Nephron progenitor cell (in vitro differentiated cells): Measurements from ENCODE around the gene PACS1.

ENCODE experiments used
- DNase-seq: peaks from one replicate; pipeline ENCODE4 v3.0.0; 2021
- H3K27ac Mint-ChIP-seq: 2 replicates; pipeline ENCODE4 v1.8.0; 2021; ENCODE audit warnings: mild to moderate bottlenecking, moderate library complexity, mixed read lengths
- H3K27me3 Mint-ChIP-seq: 2 replicates; pipeline ENCODE4 v1.8.0; 2021; ENCODE audit warnings: mild to moderate bottlenecking, low read depth, mixed read lengths; ENCODE audit not compliant: poor library complexity
- H3K36me3 Mint-ChIP-seq: 2 replicates; pipeline ENCODE4 v1.8.0; 2021; ENCODE audit warnings: low read depth, mixed read lengths
- H3K4me1 Mint-ChIP-seq: 2 replicates; pipeline ENCODE4 v1.8.0; 2021; ENCODE audit warnings: mixed read lengths
- H3K4me3 Mint-ChIP-seq: 2 replicates; pipeline ENCODE4 v1.8.0; 2021; ENCODE audit warnings: mild to moderate bottlenecking, moderate library complexity, mixed read lengths
- H3K9me3 Mint-ChIP-seq: 2 replicates; pipeline ENCODE4 v1.8.0; 2021; ENCODE audit warnings: mild to moderate bottlenecking, moderate library complexity, mixed read lengths
- CTCF ChIP-seq: fragments of 200-600 bp; sonication (generic); IDR thresholded peaks from 2 replicates; pipeline ENCODE4 v1.5.0; 2021; ENCODE audit warnings: antibody characterized with exemption

PACS1 gene

DNA sequence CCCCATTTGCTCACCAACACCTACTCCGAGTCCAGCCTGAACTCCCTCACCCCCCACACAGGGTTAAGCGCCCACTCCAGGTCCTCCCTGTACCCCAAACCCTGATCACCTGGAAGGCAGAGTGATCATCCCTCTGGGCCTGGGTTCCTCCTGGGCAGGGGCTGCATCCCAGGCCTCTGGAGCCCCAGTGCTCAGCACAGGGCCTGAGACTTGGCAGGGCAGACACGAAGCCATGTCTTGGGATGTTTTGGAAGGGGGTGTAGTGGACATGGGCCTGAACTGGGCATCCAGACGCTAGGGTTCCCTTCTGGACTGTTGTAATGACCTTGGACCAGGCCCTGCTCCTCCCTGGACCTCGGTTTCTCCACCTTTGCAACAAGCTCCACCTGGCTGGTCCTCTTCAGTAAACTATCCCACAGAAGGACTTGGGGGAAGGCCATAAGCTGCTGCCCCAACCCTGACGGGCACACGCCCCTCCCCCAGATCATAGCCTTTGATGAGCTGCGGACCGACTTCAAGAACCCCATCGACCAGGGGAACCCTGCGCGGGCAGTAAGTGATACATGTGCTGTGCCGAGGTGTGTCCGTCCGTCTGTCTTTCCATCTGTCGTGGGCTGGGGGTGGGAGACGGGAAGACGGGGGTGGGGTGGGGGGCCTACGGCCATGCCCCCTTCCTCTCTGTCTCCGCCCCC, 211.8 kb downstream of the PACS1 start:
- Mint-ChIP-seq H3K27me3 (peaks cover 18% of the 10 kb centered on the region), H3K9me3 (no peaks in the 10 kb centered on the region), H3K27ac (no peak overlapping the region), H3K36me3 (no peaks in the 10 kb centered on the region), H3K4me1 (peaks cover 39% of the 10 kb centered on the region), H3K4me3 (no peak overlapping the region)
- no peak for DNase-seq
- no peak for TF ChIP-seq CTCF

- no peak overlapping the region for H3K4me3 Mint-ChIP-seq
- H3K4me1 Mint-ChIP-seq = peaks cover 46% of the 10 kb centered on the region
- peak; percentile 96 for TF ChIP-seq CTCF
- no peak overlapping the region for H3K27ac Mint-ChIP-seq
- DNase-seq = peak; percentile 100
- H3K9me3 Mint-ChIP-seq = no peaks in the 10 kb centered on the region
- H3K27me3 Mint-ChIP-seq = peaks cover 18% of the 10 kb centered on the region
- no peaks in the 10 kb centered on the region for H3K36me3 Mint-ChIP-seq
Measured at GRCh38 chr11:66282468-66283455, 212.7 kb downstream of the PACS1 start.

GRCh38 chr11:66283461-66284105, 213.5 kb downstream of the PACS1 start:
- no peak for DNase-seq
- no peak for TF ChIP-seq CTCF
- no peaks in the 10 kb centered on the region for H3K9me3 Mint-ChIP-seq
- H3K27me3 Mint-ChIP-seq = peaks cover 22% of the 10 kb centered on the region
- no peak overlapping the region for H3K27ac Mint-ChIP-seq
- peaks cover 50% of the 10 kb centered on the region for H3K4me1 Mint-ChIP-seq
- H3K4me3 Mint-ChIP-seq = no peak overlapping the region
- H3K36me3 Mint-ChIP-seq = no peaks in the 10 kb centered on the region

DNA sequence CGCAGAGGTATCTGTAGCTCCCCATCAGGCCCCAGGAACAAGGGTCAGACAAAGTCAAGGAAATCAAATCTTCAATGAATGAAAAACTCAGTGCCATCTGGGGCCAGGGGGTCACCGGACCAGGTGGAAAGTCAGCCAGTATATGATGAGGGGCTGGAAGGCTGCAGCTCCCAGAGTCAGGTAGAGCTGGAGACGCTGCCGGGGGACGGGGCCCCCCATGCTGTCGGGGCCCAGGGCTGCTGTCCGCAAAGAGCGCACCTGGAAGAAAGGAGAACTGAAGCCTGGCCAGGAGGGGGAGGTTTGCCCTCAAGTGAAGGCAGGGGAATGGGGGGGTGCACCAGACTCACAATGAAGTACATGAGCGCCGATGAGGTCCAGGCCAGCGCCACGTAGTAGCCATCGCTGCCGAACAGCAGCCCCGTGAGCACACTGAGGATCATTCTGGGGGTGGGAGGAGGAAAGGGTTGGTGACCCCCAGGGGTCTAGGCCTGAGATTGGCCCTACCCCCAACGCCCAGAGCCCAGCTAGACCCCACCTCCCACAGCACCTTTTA, 214.5 kb downstream of the PACS1 start:
- no peak for TF ChIP-seq CTCF
- peaks cover 47% of the 10 kb centered on the region for H3K4me1 Mint-ChIP-seq
- no peak for DNase-seq
- H3K4me3 Mint-ChIP-seq = no peak overlapping the region
- peaks cover 21% of the 10 kb centered on the region for H3K27me3 Mint-ChIP-seq
- no peaks in the 10 kb centered on the region for H3K36me3 Mint-ChIP-seq
- no peaks in the 10 kb centered on the region for H3K9me3 Mint-ChIP-seq
- H3K27ac Mint-ChIP-seq = no peak overlapping the region

DNA sequence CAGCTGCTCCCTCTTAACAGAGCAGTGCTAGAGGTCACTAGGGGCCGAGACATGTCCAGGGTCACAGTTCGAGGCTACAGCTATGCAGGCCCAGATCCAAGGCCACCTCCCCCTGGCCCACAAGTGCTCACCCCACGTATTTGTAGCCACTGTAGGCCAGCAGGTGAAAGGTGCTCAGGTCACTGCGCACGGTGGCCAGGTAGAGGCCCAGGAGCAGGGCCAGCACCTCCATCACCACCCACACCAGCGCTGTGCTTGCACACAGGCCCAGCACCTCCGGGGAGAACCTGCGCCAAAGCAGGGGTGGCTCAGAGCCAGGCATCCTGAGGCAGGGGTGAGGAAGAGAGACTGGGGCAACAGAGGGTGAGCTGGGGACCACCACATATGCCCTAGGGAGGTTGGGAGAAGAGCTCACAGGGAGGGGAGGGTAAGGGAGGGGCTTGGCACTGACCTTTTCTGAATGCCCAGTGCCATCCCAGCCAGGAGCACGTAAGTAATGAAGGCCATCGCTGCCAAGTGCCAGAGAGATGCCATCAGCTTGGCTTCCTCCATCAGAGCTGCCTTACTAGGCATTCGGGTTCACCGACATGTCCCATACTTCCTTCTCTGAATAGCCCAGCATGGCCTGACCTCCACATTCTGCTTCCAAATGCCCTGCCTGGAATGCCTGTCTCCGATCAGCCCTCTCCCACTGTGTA, 215.3 kb downstream of the PACS1 start:
- no peak overlapping the region for H3K4me3 Mint-ChIP-seq
- H3K9me3 Mint-ChIP-seq = no peaks in the 10 kb centered on the region
- H3K36me3 Mint-ChIP-seq = no peaks in the 10 kb centered on the region
- H3K27me3 Mint-ChIP-seq = peaks cover 22% of the 10 kb centered on the region
- no peak for TF ChIP-seq CTCF
- DNase-seq = no peak
- H3K4me1 Mint-ChIP-seq = peaks cover 53% of the 10 kb centered on the region
- no peak overlapping the region for H3K27ac Mint-ChIP-seq
